Stomach smooth muscle (tissue), 2 donors: Measurements from ENCODE around the gene CYTL1.

Source experiments
- H3K27ac ChIP-seq: one replicate; pipeline ENCODE4 v1.7.0; 2013; ENCODE audit warnings: mild to moderate bottlenecking, low read length, inconsistent platforms
- H3K27me3 ChIP-seq, 2 donors: one replicate each; pipeline ENCODE4 v1.7.0; 2013; ENCODE audit warnings: low read length in 2 of 2; ENCODE audit not compliant: insufficient read depth in 2 of 2, control insufficient read depth in 1 of 2
- H3K36me3 ChIP-seq, 2 donors: one replicate each; pipeline ENCODE4 v1.7.0; 2013; ENCODE audit warnings: low read length in 2 of 2; ENCODE audit not compliant: control insufficient read depth in 2 of 2, insufficient read depth in 2 of 2
- H3K4me1 ChIP-seq: one replicate; pipeline ENCODE4 v1.7.0; 2013; ENCODE audit warnings: low read length; ENCODE audit not compliant: control insufficient read depth, insufficient read depth
- H3K4me3 ChIP-seq, 2 donors: one replicate each; pipeline ENCODE4 v1.7.0; 2013; ENCODE audit warnings: low read length in 2 of 2
- H3K9ac ChIP-seq, 2 donors: one replicate each; pipeline ENCODE4 v1.7.0; 2013; ENCODE audit warnings: low read length in 2 of 2, mild to moderate bottlenecking in 1 of 2
- H3K9me3 ChIP-seq, 2 donors: one replicate each; pipeline ENCODE4 v1.7.0; 2013; ENCODE audit warnings: low read length in 2 of 2; ENCODE audit not compliant: control insufficient read depth in 2 of 2
- donor health status: healthy.
- donor health status: Pancreatic carcinoma.

Gene CYTL1

DNA sequence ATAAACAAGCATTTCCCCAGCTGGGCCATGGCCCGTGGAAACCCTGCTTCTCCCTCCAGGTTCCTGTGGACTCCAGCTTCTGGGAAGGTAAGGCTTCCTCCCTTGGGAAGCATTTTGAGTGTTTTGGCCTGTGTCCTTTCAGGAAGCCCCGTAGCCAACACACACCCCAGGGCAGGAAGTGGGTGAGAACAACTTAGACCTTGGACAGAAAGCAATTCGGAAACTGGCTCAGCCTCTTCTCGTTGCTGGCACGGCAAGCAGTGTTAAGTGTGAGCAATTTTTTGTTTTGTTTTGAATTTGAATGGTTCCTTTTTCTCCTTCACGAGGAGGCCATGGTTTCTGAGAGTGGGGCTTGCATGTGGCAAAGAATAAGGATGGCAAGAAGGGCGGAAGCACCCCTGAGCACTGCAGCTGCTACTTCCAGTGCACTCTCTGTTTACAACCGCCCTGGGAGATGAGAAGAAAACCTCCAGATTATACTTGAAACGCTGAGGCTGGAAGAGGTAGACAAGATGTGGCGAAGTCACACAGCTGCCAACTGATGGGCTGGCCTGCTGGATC is 14.1 kb upstream of the CYTL1 start:
- H3K27ac ChIP-seq: peak overlapping the region; percentile 49
- H3K36me3 ChIP-seq: no peaks in the 10 kb centered on the region
- no peak overlapping the region for H3K4me3 ChIP-seq
- H3K9ac ChIP-seq: no peak overlapping the region
- H3K9me3 ChIP-seq: no peaks in the 10 kb centered on the region
- H3K27me3 ChIP-seq: no peaks in the 10 kb centered on the region
- H3K4me1 ChIP-seq: peaks cover 29% of the 10 kb centered on the region

GRCh38 chr4:5032813-5033212 is 13.6 kb upstream of the CYTL1 start:
- H3K27me3 ChIP-seq: no peaks in the 10 kb centered on the region
- H3K9ac ChIP-seq: no peak overlapping the region
- no peaks in the 10 kb centered on the region for H3K36me3 ChIP-seq
- no peak overlapping the region for H3K27ac ChIP-seq
- peaks cover 24% of the 10 kb centered on the region for H3K4me1 ChIP-seq
- H3K4me3 ChIP-seq: no peak overlapping the region
- H3K9me3 ChIP-seq: no peaks in the 10 kb centered on the region

- Histone ChIP-seq H3K9me3 (no peaks in the 10 kb centered on the region), H3K27me3 (no peaks in the 10 kb centered on the region), H3K4me1 (peaks cover 19% of the 10 kb centered on the region), H3K4me3 (no peak overlapping the region), H3K9ac (no peak overlapping the region), H3K27ac (no peak overlapping the region), H3K36me3 (no peaks in the 10 kb centered on the region)
These were observed 11.7 kb upstream of the CYTL1 start for GRCh38 chr4:5030927-5031326.

DNA sequence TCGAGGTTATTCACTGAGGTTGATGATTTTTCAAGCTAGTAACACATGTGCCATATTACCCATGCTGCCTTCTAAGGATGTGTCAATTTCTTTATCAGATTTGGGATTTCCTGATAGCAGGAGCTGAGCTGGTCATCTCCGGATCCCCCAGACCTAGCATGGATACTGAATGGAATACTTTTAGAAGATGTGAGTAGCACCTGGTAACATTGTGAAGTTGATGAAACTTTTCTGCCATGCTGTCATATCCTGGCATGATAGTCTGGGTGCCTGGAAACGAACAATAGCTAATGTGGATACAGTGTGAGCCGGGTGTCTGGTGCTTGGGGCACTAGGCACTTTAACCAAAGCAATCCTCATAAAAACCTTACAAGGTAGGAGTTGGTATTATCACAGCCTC is 11.0 kb upstream of the CYTL1 start:
- H3K27me3 ChIP-seq: no peaks in the 10 kb centered on the region
- no peaks in the 10 kb centered on the region for H3K36me3 ChIP-seq
- H3K27ac ChIP-seq: no peak overlapping the region
- H3K9ac ChIP-seq: no peak overlapping the region
- peaks cover 19% of the 10 kb centered on the region for H3K4me1 ChIP-seq
- H3K4me3 ChIP-seq: no peak overlapping the region
- H3K9me3 ChIP-seq: no peaks in the 10 kb centered on the region

DNA sequence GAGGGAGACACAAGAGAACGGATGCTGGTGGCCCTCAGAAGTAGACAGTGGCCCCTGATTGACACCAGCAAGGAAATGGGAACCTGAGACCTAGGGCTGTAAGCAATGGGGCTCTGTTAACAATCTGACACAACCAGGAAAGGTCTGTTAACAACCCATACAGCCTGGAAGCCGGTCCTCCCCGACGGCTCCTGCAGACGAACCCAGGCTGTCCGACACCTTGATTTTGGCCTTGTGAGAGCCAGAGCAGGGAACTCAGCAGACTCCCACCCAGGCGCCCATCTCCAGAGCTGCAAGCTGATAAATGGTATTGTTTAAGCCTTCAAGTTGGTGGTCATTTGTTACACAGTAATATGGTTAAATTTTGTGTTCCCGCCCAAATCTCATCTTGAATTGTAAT is 10.2 kb upstream of the CYTL1 start:
- peaks cover 13% of the 10 kb centered on the region for H3K4me1 ChIP-seq
- H3K9me3 ChIP-seq: no peaks in the 10 kb centered on the region
- no peak overlapping the region for H3K27ac ChIP-seq
- H3K36me3 ChIP-seq: no peaks in the 10 kb centered on the region
- H3K27me3 ChIP-seq: no peaks in the 10 kb centered on the region
- no peak overlapping the region for H3K4me3 ChIP-seq
- H3K9ac ChIP-seq: no peak overlapping the region

GRCh38 chr4:5028480-5028879 is 9.2 kb upstream of the CYTL1 start:
- H3K27ac ChIP-seq: no peak overlapping the region
- H3K27me3 ChIP-seq: no peaks in the 10 kb centered on the region
- no peak overlapping the region for H3K9ac ChIP-seq
- no peak overlapping the region for H3K4me3 ChIP-seq
- H3K4me1 ChIP-seq: peaks cover 4% of the 10 kb centered on the region
- H3K36me3 ChIP-seq: no peaks in the 10 kb centered on the region
- H3K9me3 ChIP-seq: no peaks in the 10 kb centered on the region

GRCh38 chr4:5027346-5027745 is 8.1 kb upstream of the CYTL1 start:
- H3K36me3 ChIP-seq: no peaks in the 10 kb centered on the region
- H3K27ac ChIP-seq: no peak overlapping the region
- no peaks in the 10 kb centered on the region for H3K27me3 ChIP-seq
- H3K9ac ChIP-seq: no peak overlapping the region
- no peak overlapping the region for H3K4me3 ChIP-seq
- no peaks in the 10 kb centered on the region for H3K4me1 ChIP-seq
- peaks cover 0 to 7% of the 10 kb centered on the region in 2 donors for H3K9me3 ChIP-seq

- H3K4me3 ChIP-seq: no peak overlapping the region
- peaks cover 0 to 7% of the 10 kb centered on the region in 2 donors for H3K9me3 ChIP-seq
- no peak overlapping the region for H3K9ac ChIP-seq
- no peaks in the 10 kb centered on the region for H3K4me1 ChIP-seq
- H3K27ac ChIP-seq: no peak overlapping the region
- no peaks in the 10 kb centered on the region for H3K27me3 ChIP-seq
- H3K36me3 ChIP-seq: no peaks in the 10 kb centered on the region
These were observed 7.1 kb upstream of the CYTL1 start for GRCh38 chr4:5026371-5026770.

GRCh38 chr4:5024673-5025072 is 5.4 kb upstream of the CYTL1 start:
- Histone ChIP-seq H3K27me3 (peaks cover 0 to under 1% of the 10 kb centered on the region in 2 donors), H3K4me1 (no peaks in the 10 kb centered on the region)

DNA sequence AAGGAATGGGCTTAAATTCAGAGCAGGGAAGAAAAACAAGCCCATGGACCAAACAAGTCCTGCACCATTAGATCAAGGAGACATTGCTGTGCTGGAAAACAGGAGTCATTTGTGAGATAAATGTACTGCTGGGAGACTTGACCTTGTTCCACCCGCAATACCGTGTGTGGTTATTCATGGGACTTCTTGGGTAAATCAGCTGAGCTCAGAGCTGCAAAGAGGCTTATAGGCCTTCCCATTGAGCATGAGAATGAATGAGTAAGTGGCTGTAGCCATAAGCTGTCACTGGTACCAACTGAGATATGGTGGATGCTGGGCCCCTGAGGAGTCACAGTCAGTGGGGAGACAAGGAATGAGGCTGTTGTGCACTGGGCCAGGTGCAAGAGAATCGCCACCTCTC is 2.3 kb upstream of the CYTL1 start:
- peaks cover 9 to 10% of the 10 kb centered on the region in 2 donors for H3K27me3 ChIP-seq
- H3K36me3 ChIP-seq: no peaks in the 10 kb centered on the region
- peaks cover 3% of the 10 kb centered on the region for H3K4me1 ChIP-seq
- peaks cover 0 to 7% of the 10 kb centered on the region in 2 donors for H3K9me3 ChIP-seq
- no peak overlapping the region for H3K9ac ChIP-seq
- H3K27ac ChIP-seq: no peak overlapping the region
- no peak overlapping the region for H3K4me3 ChIP-seq

More at GRCh38 chr4:5024673-5025072, 5.4 kb upstream of the CYTL1 start:
- Histone ChIP-seq H3K9me3 (peaks cover 0 to 7% of the 10 kb centered on the region in 2 donors), H3K36me3 (no peaks in the 10 kb centered on the region), H3K27ac (no peak overlapping the region), H3K9ac (no peak overlapping the region), H3K4me3 (no peak overlapping the region)

DNA sequence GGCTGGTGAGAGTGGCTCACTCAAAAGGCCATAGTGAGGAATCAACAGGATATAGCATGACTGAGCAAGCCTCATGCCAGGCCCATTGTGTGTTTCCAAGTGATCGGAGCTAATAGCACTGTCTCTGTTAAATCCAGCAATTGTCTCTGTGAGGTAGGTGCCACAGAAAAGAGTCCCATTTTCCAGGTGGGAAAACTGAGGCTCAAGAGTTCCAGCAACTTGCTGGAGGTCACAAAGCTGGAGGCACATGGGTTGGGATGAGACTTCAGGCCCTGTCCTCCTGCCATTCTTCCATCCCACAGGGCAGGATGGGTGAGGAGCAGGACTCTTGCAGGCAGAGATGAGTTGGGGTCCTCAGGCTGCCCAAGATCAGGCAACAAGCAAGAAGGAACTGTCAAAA is 1.1 kb upstream of the CYTL1 start:
- H3K4me3 ChIP-seq: no peak overlapping the region
- peaks cover 9 to 14% of the 10 kb centered on the region in 2 donors for H3K27me3 ChIP-seq
- H3K27ac ChIP-seq: no peak overlapping the region
- peaks cover 0 to 7% of the 10 kb centered on the region in 2 donors for H3K9me3 ChIP-seq
- H3K9ac ChIP-seq: no peak overlapping the region
- peaks cover 3% of the 10 kb centered on the region for H3K4me1 ChIP-seq
- H3K36me3 ChIP-seq: no peaks in the 10 kb centered on the region
